GM19099 (cell line): ENCODE measurements around the gene AATF.

Source experiments
- POLR2A ChIP-seq: IDR thresholded peaks from 3 replicates; pipeline ENCODE4 v1.6.1; 2011; ENCODE audit warnings: low read depth; ENCODE audit not compliant: insufficient read length; ENCODE audit errors: extremely low read depth

The AATF gene

DNA sequence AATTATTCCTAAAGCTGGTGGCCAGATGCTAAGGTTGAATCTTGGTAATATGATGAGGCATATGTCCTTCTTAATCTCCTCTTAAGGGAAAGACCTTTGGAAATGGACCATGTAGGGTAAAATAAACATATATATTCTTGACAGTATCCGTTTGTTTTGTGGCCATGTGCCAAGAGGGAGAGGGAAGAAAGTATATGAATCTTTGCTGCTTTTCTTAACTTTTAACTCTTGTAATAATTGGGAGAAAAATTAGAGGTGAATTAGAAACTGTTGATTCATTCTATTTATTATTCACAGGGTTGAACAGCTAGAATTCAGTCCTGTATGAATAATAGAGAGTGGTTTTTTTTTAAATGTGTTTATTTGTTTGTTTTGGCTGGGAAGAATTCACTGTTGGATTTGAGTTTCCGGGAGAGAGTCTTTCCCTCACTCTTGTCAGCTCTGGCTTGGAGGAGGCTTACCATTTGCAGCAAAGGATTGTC lies 31.6 kb downstream of the AATF start:
- no peak for TF ChIP-seq POLR2A

DNA sequence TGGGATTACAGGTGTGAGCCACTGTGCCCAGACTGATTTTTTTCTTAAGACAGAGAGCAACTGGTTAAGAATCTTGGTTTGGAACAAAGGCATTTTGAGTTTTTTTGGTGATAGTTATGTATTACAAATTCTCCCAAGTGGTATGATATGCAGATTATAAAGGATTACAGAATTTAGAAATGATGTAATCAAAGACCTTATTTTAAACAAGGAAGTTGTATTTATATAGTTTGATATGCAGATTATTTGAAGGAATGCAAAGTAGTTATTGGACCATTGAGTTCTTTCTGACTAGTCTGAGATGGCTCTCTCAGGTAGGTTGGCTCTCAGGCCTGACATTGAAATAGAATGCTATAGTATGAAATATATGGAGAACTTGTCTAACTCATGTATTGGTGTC lies 34.9 kb downstream of the AATF start:
- no peak for TF ChIP-seq POLR2A

DNA sequence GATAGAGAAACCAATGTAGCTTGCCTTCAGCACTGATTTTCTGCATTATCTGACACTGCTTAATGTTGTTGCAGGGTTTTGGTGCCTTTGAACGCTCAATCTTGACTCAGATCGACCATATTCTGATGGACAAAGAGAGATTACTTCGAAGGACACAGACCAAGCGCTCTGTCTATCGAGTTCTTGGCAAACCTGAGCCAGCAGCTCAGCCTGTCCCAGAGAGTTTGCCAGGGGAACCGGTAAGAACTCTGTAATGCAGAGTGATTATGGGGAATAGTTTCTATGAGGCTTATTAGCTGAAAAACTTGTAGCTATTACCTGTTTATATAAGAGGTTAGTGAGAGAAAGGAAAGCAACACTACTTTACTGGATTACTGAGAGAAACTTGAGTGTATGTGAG lies 40.4 kb downstream of the AATF start:
- no peak for TF ChIP-seq POLR2A

DNA sequence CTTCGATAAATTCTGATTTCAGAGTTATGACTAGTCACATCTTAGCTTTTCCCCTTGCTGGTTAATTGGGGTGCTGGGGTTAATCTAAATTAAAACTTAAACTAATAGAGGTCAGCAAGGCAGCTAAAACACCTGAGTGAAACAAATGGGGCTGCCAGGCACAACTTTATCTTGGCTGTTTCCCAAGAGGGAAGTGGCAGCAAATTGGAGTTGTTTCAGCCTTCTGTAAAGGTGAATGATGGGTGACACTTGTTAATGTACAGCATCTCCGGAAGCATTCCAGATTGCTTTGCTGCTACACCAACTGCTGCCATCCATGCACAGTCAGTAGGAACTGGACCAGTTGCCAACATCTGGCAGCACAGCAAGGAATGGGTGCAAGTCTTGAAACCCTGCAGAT lies 43.9 kb downstream of the AATF start:
- no peak for TF ChIP-seq POLR2A

DNA sequence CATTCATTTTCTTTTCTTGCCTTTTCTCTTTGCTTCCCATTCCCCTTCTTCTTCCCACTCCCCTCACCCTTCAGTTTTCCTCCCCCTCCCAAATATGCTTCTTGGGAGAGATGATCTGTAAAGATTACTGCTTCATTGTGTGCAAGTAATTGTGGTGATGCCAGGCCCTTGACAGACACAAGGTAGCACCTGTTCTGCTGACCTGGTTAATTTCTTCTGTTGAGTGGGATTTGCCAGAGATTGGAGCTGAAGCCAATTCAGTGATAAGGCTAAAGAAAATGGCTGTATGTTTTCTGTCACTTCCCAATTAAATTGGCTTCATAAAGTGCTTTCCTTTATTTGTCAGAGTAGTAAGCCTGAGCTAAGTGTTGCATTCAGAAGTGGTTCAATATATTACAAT lies 44.5 kb downstream of the AATF start:
- no peak for TF ChIP-seq POLR2A

DNA sequence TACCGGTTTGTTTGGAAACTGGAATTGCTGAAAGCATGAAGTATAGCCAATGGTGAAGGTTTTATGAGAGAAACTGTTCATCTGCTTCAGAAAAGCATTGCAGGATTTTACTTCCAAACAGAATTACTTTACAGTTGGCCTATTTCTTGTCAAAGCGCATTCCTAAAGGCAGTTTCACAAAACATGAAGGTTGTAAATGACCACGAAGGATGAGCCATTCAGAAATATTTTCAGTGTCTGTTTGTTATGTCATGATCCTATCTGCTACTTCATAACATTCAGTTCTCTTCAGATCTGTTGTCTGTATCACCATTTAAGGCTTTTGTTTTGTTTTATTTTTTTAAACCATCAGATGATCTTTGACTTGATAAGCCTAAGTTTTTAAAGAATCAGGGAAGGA lies 45.7 kb downstream of the AATF start:
- no peak for TF ChIP-seq POLR2A

DNA sequence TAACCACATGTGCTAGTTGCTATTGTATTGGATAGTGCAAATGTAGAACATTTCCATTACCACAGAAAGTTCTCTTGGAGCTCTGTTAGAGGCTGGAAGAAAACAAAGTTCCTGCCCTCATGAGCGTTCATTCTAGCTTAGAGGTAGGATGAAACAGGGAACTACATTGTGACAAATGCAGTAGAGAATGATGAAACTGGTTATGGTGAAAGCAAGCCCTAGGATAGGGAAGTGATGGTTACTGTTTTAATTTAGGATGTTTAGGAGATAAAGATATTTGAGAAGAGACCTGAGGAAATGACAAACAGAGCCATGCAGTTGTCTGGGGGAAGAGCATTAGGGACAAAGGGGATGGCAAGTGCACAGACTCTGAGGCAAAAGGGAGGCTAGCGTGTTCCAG lies 50.7 kb downstream of the AATF start:
- no peak for TF ChIP-seq POLR2A

DNA sequence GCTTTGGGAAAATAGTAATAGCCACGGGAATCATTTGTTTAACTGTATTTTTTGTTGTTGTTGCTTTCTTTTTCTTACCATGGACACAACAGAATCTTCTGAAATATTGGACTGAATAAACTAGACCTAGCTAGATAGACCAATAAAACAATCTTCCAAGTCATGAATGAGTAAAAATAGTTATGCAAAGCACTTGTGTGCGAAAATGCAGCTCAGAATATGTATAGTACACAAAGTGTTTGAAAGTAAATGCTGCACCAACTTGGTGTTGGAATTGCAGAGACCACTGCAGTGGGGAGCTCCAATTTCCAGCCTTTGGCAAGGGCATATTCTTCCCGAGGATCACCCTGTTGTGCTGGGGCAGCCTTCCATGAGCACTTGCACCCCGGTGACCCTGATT lies 68.0 kb downstream of the AATF start:
- TF ChIP-seq POLR2A: no peak

DNA sequence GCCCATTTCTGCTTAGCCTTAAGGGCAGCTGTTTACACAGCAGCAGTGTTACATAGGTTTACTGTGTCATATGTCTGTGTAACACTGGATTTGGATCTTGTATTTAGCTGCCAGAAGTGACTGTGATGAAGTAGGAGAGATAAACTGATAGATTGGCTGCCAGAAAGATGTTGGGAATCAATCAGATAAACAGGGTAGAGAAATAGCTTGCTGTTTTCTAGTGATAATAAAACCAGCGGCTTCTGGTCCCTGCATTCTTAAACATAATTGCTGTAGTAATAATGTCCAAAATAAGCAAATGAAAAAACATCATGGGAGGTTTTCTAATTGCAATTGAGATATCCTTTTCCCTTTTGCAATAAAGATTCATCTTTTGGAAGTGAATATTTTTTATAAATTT lies 68.7 kb downstream of the AATF start:
- TF ChIP-seq POLR2A: no peak

DNA sequence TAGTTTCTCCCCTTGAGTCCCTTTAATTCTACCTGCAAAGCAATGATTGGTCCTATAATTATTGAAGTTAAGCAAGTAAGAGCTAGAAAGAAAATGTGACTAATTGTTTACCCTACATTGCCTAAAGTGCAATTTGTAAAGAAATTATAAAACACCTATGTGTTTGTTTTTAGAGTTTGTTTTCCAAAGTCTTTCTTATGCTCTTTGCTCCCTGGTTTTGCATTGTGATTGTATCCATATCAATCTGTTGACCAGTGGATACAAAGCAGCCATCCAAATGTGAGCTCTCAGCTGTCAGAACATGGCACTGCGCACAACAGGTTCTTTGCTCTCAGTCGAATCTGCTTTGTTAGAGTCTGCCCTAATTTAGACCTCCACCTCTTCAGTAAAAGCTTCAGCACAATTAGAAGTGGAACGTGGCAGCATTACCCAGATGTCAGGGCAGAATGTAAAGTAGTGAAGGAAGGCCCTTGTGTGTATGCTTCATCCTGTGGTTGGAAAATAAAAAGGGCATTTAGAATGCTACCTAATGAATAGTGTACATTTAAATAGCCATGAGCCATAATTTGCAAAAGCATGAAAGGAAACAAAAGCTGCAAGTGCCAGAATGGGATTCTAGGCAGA lies 70.5 kb downstream of the AATF start:
- no peak for TF ChIP-seq POLR2A

DNA sequence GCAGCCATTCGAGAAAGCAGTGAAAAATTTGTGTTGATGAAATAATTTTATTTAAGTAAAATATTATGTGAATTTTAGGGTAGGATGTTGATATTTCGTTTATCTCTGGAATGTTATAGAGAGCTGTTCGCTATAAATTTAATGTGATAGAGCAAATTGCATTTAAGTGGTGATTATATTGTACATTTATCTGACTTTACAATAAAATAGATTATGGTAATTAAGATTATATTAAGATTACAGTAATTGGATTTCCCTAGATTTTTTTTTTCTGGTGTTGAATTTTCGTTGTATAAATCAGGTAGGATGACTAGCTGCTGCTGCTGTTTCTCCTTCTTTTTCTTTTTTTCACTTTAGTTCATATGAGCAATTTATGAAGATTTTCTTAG lies 71.0 kb downstream of the AATF start:
- no peak for TF ChIP-seq POLR2A

DNA sequence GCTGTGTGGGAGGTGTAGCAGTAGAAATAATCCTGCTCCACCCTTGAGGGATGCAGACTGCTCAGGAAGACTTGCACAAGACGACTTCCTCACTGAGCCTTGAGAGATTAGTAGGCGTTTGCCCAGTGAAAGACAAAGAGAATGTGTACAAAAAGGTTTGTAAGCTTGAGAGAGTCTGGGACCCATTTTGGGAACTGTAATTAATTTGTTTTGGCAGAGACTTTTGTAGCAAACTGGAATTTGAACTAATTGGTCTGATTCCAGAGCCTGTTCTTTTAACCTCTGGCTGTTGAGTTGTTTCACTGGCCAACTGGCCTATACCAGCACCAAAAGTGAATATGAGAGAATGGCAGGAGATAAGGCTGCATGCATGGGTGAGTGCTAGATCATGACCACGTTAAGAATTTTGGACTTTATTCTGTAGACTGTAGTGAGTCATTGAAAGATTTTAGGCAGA lies 75.5 kb downstream of the AATF start:
- TF ChIP-seq POLR2A: no peak

DNA sequence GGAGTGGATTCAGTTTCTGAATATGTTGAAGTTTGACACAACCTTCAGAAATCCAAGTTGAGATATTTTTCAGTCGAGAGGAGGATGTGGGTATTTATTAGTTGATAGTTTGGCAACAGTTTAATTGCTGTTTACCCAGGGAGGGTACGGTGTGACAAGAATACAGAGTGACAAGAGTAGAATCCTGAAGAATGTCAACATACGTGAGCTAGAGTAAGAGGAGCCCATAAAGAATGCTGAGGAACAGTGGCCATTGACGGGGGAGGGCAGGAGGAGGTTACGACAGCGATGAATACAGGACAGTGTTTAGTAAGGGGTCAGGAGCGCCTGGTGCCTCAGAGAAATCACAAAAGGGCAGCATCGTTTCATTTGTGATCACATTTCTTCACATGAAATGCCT lies 76.5 kb downstream of the AATF start:
- TF ChIP-seq POLR2A: no peak

DNA sequence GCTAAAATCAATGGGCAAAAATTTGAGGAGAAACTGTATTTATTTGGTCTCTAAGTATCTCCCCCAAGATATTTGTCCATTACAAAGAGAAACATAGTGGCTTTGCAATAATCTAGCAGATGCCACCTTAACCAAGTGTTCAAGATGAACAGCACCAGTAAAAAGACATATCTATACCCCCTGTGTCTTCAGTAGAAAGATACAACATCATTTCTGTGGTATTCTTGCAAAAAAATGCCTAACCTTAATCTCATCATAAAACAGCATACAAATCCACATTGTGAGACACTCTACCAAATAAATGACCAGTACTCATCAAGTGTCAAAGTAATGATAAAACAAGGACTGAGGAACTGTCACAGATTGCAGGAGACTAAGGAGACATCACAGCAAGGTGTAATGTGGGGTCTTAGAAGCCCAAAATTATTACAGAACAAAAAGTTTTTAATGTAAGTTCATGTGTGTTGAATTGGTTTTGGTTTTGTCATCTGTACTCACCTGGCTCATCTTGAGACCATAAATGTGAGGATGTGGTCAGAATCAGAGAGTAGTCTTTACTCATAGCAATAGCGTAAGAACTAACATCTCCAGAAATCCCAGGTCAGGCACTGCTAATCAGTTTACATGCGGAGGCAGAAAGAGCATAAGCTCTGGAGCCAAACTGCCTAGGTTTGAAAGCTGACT lies 77.2 kb downstream of the AATF start:
- TF ChIP-seq POLR2A: no peak

DNA sequence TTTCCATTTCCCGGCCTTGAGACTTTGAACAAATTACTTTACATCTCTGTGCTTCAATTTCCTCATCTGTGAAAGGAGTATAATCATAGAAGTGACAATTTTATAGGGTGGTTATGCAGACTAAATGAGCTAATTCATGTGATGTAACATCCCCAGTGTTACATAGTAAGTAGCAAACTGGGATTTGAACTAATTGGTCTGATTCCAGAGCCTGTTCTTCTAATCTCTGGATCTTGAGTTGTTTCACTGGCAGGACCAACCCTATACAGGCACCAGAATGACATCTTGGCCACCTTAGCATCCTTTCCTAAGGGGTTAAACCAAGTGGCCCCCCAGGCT lies 77.7 kb downstream of the AATF start:
- no peak for TF ChIP-seq POLR2A

DNA sequence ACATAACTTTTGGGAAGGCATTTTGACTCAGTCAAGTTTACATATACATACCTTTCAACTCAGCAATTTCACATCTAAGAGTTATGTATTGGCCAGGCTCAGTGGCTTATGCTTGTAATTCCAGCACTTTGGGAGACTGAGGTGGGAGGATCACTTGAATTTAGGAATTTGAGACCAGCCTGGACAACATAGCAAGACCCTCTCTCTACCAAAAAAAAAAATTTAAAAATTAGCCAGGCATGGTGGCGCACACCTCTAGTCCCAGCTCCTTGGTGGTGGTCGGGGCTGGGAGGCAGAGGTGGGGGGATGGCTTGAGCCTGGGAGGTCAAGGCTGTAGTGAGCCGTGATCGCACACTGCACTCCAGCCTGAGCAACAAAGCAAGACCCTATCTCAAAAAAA lies 79.3 kb downstream of the AATF start:
- TF ChIP-seq POLR2A: no peak
